ENCODE data around the gene JUND.

- TF ChIP-seq SUZ12 (IDR thresholded peaks at IDR 0.05), result no peak
- TF ChIP-seq BHLHE40 (IDR thresholded peaks at IDR 0.05; ENCODE audit: borderline replicate concordance), result no peak
- TF ChIP-seq HDGF (IDR thresholded peaks at IDR 0.05; ENCODE audit: borderline replicate concordance), result no peak
- TF ChIP-seq FOXM1 (IDR thresholded peaks at IDR 0.05; ENCODE audit: borderline replicate concordance), result no peak
- no peak for TF ChIP-seq NFRKB (IDR thresholded peaks at IDR 0.05)
- no peak for TF ChIP-seq PKNOX1 (IDR thresholded peaks at IDR 0.05)
These were observed 49.4 kb upstream of the JUND start for GRCh38 chr19:18330868-18331267.
